C4-2B (cell line): ENCODE data around the gene TMEM221.

ENCODE experiments used
- CTCF ChIP-seq: fragments of 450-650 bp; conservative IDR thresholded peaks from 2 replicates; pipeline ENCODE4 v1.5.1; 2017; ENCODE audit warnings: mild to moderate bottlenecking
- ZFX ChIP-seq: fragments of 450-650 bp; IDR thresholded peaks from 2 replicates; pipeline ENCODE4 v1.6.1; 2017

DNA sequence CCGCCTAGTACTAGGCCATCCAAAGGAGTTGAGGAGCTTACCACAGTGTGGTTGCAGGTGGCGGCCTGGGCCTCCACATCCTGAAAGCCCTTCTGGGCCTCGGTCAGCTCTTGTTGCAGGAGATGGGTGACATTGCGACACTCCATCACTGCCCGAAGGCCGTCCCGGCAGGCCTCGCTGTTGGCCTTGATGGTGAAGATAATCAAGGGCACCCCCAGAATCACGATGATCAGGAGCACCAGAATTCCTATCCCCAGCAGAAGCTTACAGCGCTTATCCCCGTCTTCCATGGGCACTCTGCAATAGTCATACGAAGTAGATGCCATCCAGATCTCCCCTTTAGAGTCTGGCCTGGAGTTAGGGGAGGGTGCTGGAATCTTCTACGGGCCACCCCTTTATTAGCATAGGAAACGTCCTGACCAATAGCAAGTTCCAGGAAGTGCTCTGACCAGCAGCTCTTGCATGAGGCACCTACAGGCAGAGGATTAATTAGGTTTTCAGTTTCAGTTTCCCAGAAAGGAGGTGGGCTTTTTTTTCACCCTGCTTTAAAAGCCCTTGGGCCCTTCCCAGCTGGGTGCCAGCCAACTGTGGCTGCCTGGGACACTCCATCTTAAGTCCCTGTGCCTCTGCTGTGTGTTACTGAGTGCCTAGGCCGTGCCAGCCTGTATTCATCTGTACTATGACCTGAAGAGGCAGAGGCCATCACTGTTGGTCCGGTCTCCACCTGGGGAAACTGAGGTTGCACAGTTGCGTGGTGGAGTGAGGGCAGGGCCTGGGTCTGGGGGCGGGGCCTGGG lies 43.0 kb downstream of the TMEM221 start, which contains the start of gene BST2:
- TF ChIP-seq CTCF (no peak), ZFX (no peak)
